ENCODE data around the gene FKRP. TPM values are rescaled to one million over a fixed set of nuclear protein-coding genes. Genes with fewer than 3 reads are reported as not detected.

The FKRP gene
- total and polyA plus RNA-seq, 2 of the 13 experiments (the other 11 are each of a cell fraction or from before 2014, with no cell fraction given), result 7.3 to 9.8 TPM

GRCh38 chr19:46784262-46785053 is 38.6 kb downstream of the FKRP start (continued):
- no peak for TF ChIP-seq LRRFIP1 (CRISPR knock-in tag; conservative IDR thresholded peaks at IDR 0.05)
- TF ChIP-seq ZNF558 (CRISPR knock-in tag; IDR thresholded peaks at IDR 0.05; ENCODE audit: borderline replicate concordance), result no peak
- TF ChIP-seq ZIK1 (CRISPR knock-in tag; IDR thresholded peaks at IDR 0.05; ENCODE audit: borderline replicate concordance, low read depth), result no peak
- no peak for TF ChIP-seq ARHGAP35 (CRISPR knock-in tag; IDR thresholded peaks at IDR 0.05; ENCODE audit: borderline replicate concordance)
- TF ChIP-seq ZNF101 (CRISPR knock-in tag; IDR thresholded peaks at IDR 0.05; ENCODE audit: borderline replicate concordance, low read depth), result no peak
- TF ChIP-seq ZNF317 (CRISPR knock-in tag; IDR thresholded peaks at IDR 0.05), result no peak
- TF ChIP-seq ZNF777 (CRISPR knock-in tag; IDR thresholded peaks at IDR 0.05), result no peak
- no peak for TF ChIP-seq CERS6 (CRISPR knock-in tag; IDR thresholded peaks at IDR 0.05)
- TF ChIP-seq SALL2 (CRISPR knock-in tag; IDR thresholded peaks at IDR 0.05), result no peak
- no peak for TF ChIP-seq ZNF704 (CRISPR knock-in tag; IDR thresholded peaks at IDR 0.05; ENCODE audit: borderline replicate concordance)
- no peak for TF ChIP-seq ZNF34 (CRISPR knock-in tag; IDR thresholded peaks at IDR 0.05; ENCODE audit: borderline replicate concordance)
- TF ChIP-seq U2AF1 (optimal IDR thresholded peaks at IDR 0.05; ENCODE audit: low read depth, low read length), result no peak
- no peak for TF ChIP-seq ZNF556 (CRISPR knock-in tag; IDR thresholded peaks at IDR 0.05; ENCODE audit: borderline replicate concordance)
- no peak for TF ChIP-seq ZNF563 (CRISPR knock-in tag; IDR thresholded peaks at IDR 0.05)
- peak; percentile 60 for TF ChIP-seq FOSL2 (CRISPR knock-in tag; IDR thresholded peaks at IDR 0.05)
- TF ChIP-seq GRHL1 (CRISPR knock-in tag; conservative IDR thresholded peaks at IDR 0.05), result no peak
- no peak for TF ChIP-seq NR3C1 (CRISPR knock-in tag; IDR thresholded peaks at IDR 0.05)
